ENCODE measurements around the gene SMIM1. TPM values are rescaled to one million over a fixed set of nuclear protein-coding genes. Genes with fewer than 3 reads are reported as not detected.

The SMIM1 gene
- total and polyA plus RNA-seq, 7 donors, result 0.57 to 2.1 (median 1.3) TPM

- H3K4me3 ChIP-seq, result no peak overlapping the region
- 60 to 68% (median 65%) methylated on average over 2 of the region's 2 CpGs for WGBS, 3 donors
Measured at GRCh38 chr1:3811595-3811911, 39.0 kb downstream of the SMIM1 start.

DNA sequence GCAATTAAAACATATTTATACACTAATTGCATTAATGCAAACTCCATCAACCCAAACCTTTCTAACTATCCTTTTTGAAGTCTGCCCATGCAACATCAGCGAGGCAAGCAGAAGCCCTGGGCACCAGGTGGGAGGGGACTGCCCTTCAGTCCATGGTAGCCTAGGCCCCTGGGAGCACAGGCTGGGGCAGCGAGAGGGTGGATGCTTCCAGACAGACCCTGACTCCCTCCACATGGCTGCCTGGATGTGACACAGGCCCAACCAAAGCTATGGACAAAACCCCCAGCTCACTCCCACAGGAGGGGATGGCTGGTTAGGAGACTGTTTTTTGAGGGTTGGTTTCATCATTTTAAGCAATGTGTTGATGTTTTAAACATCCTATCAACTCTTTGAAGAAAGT, 41.5 kb downstream of the SMIM1 start:
- DNase-seq (no peak), ATAC-seq (no peak)
- 91 to 96% (median 96%) methylated on average over 2 of the region's 2 CpGs for WGBS, 3 donors
- Histone ChIP-seq H3K27me3 (ENCODE audit: insufficient read depth in 3 of 3, low read length in 2 of 3) (no peaks in the 10 kb centered on the region), H3K4me3 (no peak overlapping the region), H3K27ac (no peak overlapping the region), H3K9me3 (no peaks in the 10 kb centered on the region), H3K4me1 (no peaks in the 10 kb centered on the region), H3K36me3 (ENCODE audit: insufficient read depth in 1 of 2, low read depth in 1 of 2) (peaks cover 0 to 42% of the 10 kb centered on the region in 2 donors)
- intact Hi-C loops (cut with DNase I), result no loop called here
- TF ChIP-seq, protein P1, sequence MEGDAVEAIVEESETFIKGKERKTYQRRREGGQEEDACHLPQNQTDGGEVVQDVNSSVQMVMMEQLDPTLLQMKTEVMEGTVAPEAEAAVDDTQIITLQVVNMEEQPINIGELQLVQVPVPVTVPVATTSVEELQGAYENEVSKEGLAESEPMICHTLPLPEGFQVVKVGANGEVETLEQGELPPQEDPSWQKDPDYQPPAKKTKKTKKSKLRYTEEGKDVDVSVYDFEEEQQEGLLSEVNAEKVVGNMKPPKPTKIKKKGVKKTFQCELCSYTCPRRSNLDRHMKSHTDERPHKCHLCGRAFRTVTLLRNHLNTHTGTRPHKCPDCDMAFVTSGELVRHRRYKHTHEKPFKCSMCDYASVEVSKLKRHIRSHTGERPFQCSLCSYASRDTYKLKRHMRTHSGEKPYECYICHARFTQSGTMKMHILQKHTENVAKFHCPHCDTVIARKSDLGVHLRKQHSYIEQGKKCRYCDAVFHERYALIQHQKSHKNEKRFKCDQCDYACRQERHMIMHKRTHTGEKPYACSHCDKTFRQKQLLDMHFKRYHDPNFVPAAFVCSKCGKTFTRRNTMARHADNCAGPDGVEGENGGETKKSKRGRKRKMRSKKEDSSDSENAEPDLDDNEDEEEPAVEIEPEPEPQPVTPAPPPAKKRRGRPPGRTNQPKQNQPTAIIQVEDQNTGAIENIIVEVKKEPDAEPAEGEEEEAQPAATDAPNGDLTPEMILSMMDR (IDR thresholded peaks at IDR 0.05), result no peak

More at GRCh38 chr1:3811595-3811911, 39.0 kb downstream of the SMIM1 start:
- TF ChIP-seq, protein P1 (IDR thresholded peaks at IDR 0.05), result no peak
- H3K27ac ChIP-seq, result no peak overlapping the region
- no peaks in the 10 kb centered on the region for H3K4me1 ChIP-seq
- H3K36me3 ChIP-seq (ENCODE audit: insufficient read depth in 1 of 2, low read depth in 1 of 2), result peaks cover 0 to 30% of the 10 kb centered on the region in 2 donors
- ATAC-seq, result no peak
- H3K9me3 ChIP-seq, result no peaks in the 10 kb centered on the region
- intact Hi-C loops (cut with DNase I), result no loop called here
- no peaks in the 10 kb centered on the region for H3K27me3 ChIP-seq (ENCODE audit: insufficient read depth in 3 of 3, low read length in 2 of 3)
- DNase-seq, result no peak

- WGBS, 3 donors, result 87 to 92% (median 92%) methylated on average over 42 of the region's 42 CpGs
- no peak for ATAC-seq
- peaks cover 0 to 51% of the 10 kb centered on the region in 2 donors for H3K36me3 ChIP-seq (ENCODE audit: insufficient read depth in 1 of 2, low read depth in 1 of 2)
Measured at GRCh38 chr1:3814771-3815561, 42.4 kb downstream of the SMIM1 start.

DNA sequence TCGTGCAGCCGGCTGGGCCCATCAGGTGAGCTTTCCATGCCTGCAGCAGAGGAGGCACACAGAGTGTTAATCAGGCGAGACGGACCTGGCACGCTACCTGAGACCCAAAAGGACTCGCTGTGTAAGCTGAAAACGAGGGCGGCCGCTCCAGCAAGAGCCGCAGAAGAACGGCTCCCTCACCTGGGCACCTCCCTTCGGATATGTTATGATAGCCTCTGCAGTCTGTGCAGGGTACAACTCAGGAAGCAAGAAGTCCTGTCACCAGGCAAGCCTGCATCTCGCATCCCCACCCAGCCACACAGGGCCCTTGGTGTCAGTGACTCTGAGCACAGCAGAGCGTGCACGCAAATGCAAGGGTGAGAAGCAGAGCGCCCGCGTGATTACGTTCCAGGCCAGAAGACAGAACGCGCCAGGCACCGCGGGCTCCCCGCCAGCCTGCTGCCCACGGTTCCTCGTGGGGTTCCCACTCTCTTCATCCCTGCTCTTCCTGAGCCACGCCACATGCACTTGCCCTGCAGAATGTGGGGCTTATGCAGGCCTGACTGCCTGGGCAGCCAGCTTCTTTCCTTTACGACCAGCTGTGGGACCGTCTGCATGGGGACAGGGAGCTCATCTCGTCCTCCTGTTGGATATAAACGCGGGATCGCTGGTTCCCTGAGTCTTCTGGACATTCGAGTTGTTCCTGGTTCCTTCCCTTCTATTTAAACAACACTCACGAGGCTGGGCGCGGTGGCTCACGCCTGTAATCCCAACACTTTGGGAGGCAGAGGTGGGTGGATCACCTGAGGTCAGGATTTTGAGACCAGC, 44.0 kb downstream of the SMIM1 start:
- TF ChIP-seq, protein P1 (IDR thresholded peaks at IDR 0.05), result no peak
- H3K9me3 ChIP-seq, result no peaks in the 10 kb centered on the region
- no peaks in the 10 kb centered on the region for H3K27me3 ChIP-seq (ENCODE audit: insufficient read depth in 3 of 3, low read length in 2 of 3)
- no peaks in the 10 kb centered on the region for H3K4me1 ChIP-seq
- H3K36me3 ChIP-seq (ENCODE audit: insufficient read depth in 1 of 2, low read depth in 1 of 2), result peaks cover 0 to 66% of the 10 kb centered on the region in 2 donors
- no peak for DNase-seq
- H3K27ac ChIP-seq, result no peak overlapping the region
- 89 to 92% (median 92%) methylated on average over 38 of the region's 38 CpGs for WGBS, 3 donors
- intact Hi-C loops (cut with DNase I), result no loop called here
- ATAC-seq, result no peak
- H3K4me3 ChIP-seq, result no peak overlapping the region

More at GRCh38 chr1:3814771-3815561, 42.4 kb downstream of the SMIM1 start:
- Histone ChIP-seq H3K4me3 (no peak overlapping the region), H3K27ac (no peak overlapping the region), H3K27me3 (ENCODE audit: insufficient read depth in 3 of 3, low read length in 2 of 3) (no peaks in the 10 kb centered on the region), H3K9me3 (no peaks in the 10 kb centered on the region), H3K4me1 (no peaks in the 10 kb centered on the region)
- intact Hi-C loops (cut with DNase I), result no loop called here
- TF ChIP-seq, protein P1 (IDR thresholded peaks at IDR 0.05), result no peak
- no peak for DNase-seq
